T47D (cell line): ENCODE results near the gene PRDM5.

Experiments used
- DNase-seq, 2 experiments: peaks; one replicate each; pipeline versions ENCODE4 v3.0.0 to v3.0.0-alpha.2; 2011 to 2012; ENCODE audit warnings: low read depth in 1 of 2, low spot score in 1 of 2
- JUND ChIP-seq: IDR thresholded peaks from 2 replicates; pipeline ENCODE4 v1.6.1; 2012; ENCODE audit warnings: low read depth
- in situ Hi-C: cut with HindIII; loops from 2 replicates; pipeline ENCODE4 v1.10.0; 2016; ENCODE audit warnings: low sequenced_read_pairs, low pct_unique_long_range_greater_than_20kb

The PRDM5 gene

GRCh38 chr4:120821029-120821428 is 101.5 kb downstream of the PRDM5 start:
- in situ Hi-C loops: no loop called here
- no peak for DNase-seq
- no peak for TF ChIP-seq JUND

GRCh38 chr4:120819805-120820437 is 102.6 kb downstream of the PRDM5 start:
- TF ChIP-seq JUND: no peak
- no peak for DNase-seq
- in situ Hi-C loops: no loop called here

- no peak for TF ChIP-seq JUND
- DNase-seq: no peak
- in situ Hi-C loops: no loop called here
Observed at GRCh38 chr4:120816296-120816965, 106.1 kb downstream of the PRDM5 start.

GRCh38 chr4:120815361-120815760 is 107.2 kb downstream of the PRDM5 start:
- TF ChIP-seq JUND: no peak
- DNase-seq: no peak
- in situ Hi-C loops: no loop called here

GRCh38 chr4:120814886-120815285 is 107.6 kb downstream of the PRDM5 start:
- TF ChIP-seq JUND: no peak
- in situ Hi-C loops: no loop called here
- DNase-seq: no peak

- in situ Hi-C loops: no loop called here
- DNase-seq: no peak
- TF ChIP-seq JUND: no peak
Observed at GRCh38 chr4:120812216-120812615, 110.3 kb downstream of the PRDM5 start.

- no peak for DNase-seq
- in situ Hi-C loops: no loop called here
- TF ChIP-seq JUND: no peak
Observed at GRCh38 chr4:120809518-120809917, 113.0 kb downstream of the PRDM5 start.

- in situ Hi-C loops: no loop called here
- no peak for TF ChIP-seq JUND
- no peak for DNase-seq
Observed at GRCh38 chr4:120808475-120809141, 113.9 kb downstream of the PRDM5 start.

- TF ChIP-seq JUND: no peak
- in situ Hi-C loops: no loop called here
- no peak for DNase-seq
Observed at GRCh38 chr4:120801137-120801758, 121.3 kb downstream of the PRDM5 start.

- TF ChIP-seq JUND: no peak
- no peak for DNase-seq
- in situ Hi-C loops: no loop called here
Observed at GRCh38 chr4:120798570-120798969, 124.0 kb downstream of the PRDM5 start.

GRCh38 chr4:120796271-120796670 is 126.3 kb downstream of the PRDM5 start:
- in situ Hi-C loops: no loop called here
- no peak for TF ChIP-seq JUND
- DNase-seq: no peak

- in situ Hi-C loops: no loop called here
- DNase-seq: no peak
- TF ChIP-seq JUND: no peak
Observed at GRCh38 chr4:120785202-120785601, 137.3 kb downstream of the PRDM5 start.

GRCh38 chr4:120777459-120777858 is 145.1 kb downstream of the PRDM5 start:
- no peak for TF ChIP-seq JUND

More at GRCh38 chr4:120777459-120777858, 145.1 kb downstream of the PRDM5 start:
- no peak for DNase-seq
- in situ Hi-C loops: no loop called here
